VCaP (cell line): ENCODE data around the gene ODF2L.

Experiments
- H3K27ac ChIP-seq: fragments of 450-650 bp; 2 replicates; pipeline ENCODE4 v1.5.1; 2017
- CTCF ChIP-seq: fragments of 450-650 bp; conservative IDR thresholded peaks from 2 replicates; pipeline ENCODE4 v1.5.1; 2017; ENCODE audit warnings: mild to moderate bottlenecking, moderate library complexity

Gene ODF2L

GRCh38 chr1:86345042-86345441 lies 51.1 kb downstream of the ODF2L start:
- H3K27ac ChIP-seq = no peak overlapping the region
- TF ChIP-seq CTCF = no peak

- no peak overlapping the region for H3K27ac ChIP-seq
- no peak for TF ChIP-seq CTCF
Observed at GRCh38 chr1:86339906-86340305, 56.2 kb downstream of the ODF2L start.

- TF ChIP-seq CTCF = no peak
- no peak overlapping the region for H3K27ac ChIP-seq
Observed at GRCh38 chr1:86339014-86339812, 56.9 kb downstream of the ODF2L start.

GRCh38 chr1:86335916-86336315 lies 60.2 kb downstream of the ODF2L start:
- no peak for TF ChIP-seq CTCF
- no peak overlapping the region for H3K27ac ChIP-seq

GRCh38 chr1:86325264-86325663 lies 70.9 kb downstream of the ODF2L start:
- H3K27ac ChIP-seq = no peak overlapping the region
- TF ChIP-seq CTCF = no peak

- H3K27ac ChIP-seq = no peak overlapping the region
- no peak for TF ChIP-seq CTCF
Observed at GRCh38 chr1:86324130-86324822, 71.8 kb downstream of the ODF2L start.

GRCh38 chr1:86322241-86322640 lies 73.9 kb downstream of the ODF2L start:
- H3K27ac ChIP-seq = no peak overlapping the region
- no peak for TF ChIP-seq CTCF
